ENCODE results near the gene UBN2.
"Not testable (repeated sequence)": the region's sequence is repeated elsewhere in the genome, so short reads cannot be mapped to it uniquely, and the experiment has no call there.

DNA sequence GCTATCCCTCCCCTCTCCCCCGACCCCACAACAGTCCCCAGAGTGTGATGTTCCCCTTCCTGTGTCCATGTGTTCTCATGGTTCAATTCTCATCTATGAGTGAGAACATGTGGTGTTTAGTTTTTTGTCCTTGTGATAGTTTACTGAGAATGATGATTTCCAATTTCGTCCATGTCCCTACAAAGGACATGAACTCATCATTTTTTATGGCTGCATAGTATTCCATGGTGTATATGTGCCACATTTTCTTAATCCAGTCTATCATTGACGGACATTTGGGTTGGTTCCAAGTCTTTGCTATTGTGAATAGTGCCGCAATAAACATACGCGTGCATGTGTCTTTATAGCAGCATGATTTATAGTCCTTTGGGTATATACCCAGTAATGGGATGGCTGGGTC, 17.5 kb upstream of the UBN2 start:
- not testable (repeated sequence) for TF ChIP-seq ZSCAN12 (CRISPR knock-in tag; IDR thresholded peaks at IDR 0.05); POLR2A (IDR thresholded peaks at IDR 0.05; ENCODE audit: insufficient read depth in 1 of 2, low read depth in 2 of 2, low read length in 2 of 2)
